ENCODE measurements around the gene PTOV1.
A peak's percentile ranks its signal among the peaks of the same experiment; 100 is the strongest.

PTOV1 gene

GRCh38 chr19:49889687-49890348, 38.9 kb downstream of the PTOV1 start:
- peak; percentile 81 for DNase-seq (ENCODE audit: low spot score)

GRCh38 chr19:49890349-49891311, 39.7 kb downstream of the PTOV1 start:
- DNase-seq (ENCODE audit: low spot score) = peak; percentile 64

GRCh38 chr19:49891393-49891792, 40.4 kb downstream of the PTOV1 start:
- no peak for DNase-seq (ENCODE audit: low spot score)

- DNase-seq (ENCODE audit: low spot score) = no peak
These were observed 41.8 kb downstream of the PTOV1 start for GRCh38 chr19:49892716-49893115.

- no peak for DNase-seq (ENCODE audit: low spot score)
These were observed 43.2 kb downstream of the PTOV1 start for GRCh38 chr19:49894011-49894664.

- DNase-seq (ENCODE audit: low spot score) = peak; percentile 40
These were observed 44.1 kb downstream of the PTOV1 start for GRCh38 chr19:49894879-49895565.

- peak; percentile 23 for DNase-seq (ENCODE audit: low spot score)
These were observed 44.8 kb downstream of the PTOV1 start for GRCh38 chr19:49895566-49896297.

- peak; percentile 85 for DNase-seq (ENCODE audit: low spot score)
These were observed 46.1 kb downstream of the PTOV1 start, which contains the start of gene IL4I1 for GRCh38 chr19:49896863-49897621. TSS of gene IL4I1 (minus strand) at chr19:49896887. CDS start at chr19:49896160, 727 bp downstream.

- no peak for DNase-seq (ENCODE audit: low spot score)
These were observed 53.2 kb downstream of the PTOV1 start for GRCh38 chr19:49904136-49904535.

- no peak for DNase-seq (ENCODE audit: low spot score)
These were observed 56.1 kb downstream of the PTOV1 start for GRCh38 chr19:49906879-49907564.

GRCh38 chr19:49907745-49908446, 56.9 kb downstream of the PTOV1 start:
- DNase-seq (ENCODE audit: low spot score) = no peak

GRCh38 chr19:49908480-49909420, 57.8 kb downstream of the PTOV1 start:
- no peak for DNase-seq (ENCODE audit: low spot score)

- no peak for DNase-seq (ENCODE audit: low spot score)
These were observed 59.2 kb downstream of the PTOV1 start for GRCh38 chr19:49910179-49910578.
